HEK293 (cell line): ENCODE measurements around the gene STON2.

Source experiments
- GLI4 ChIP-seq: fragments of 450-650 bp; formaldehyde crosslinking; IDR thresholded peaks from 2 replicates; pipeline ENCODE4 v1.5.1; 2016; ENCODE audit warnings: missing biosample characterization, missing genetic modification characterization
- KLF8 ChIP-seq: fragments of 450-650 bp; formaldehyde crosslinking; IDR thresholded peaks from 2 replicates; pipeline ENCODE4 v1.5.1; 2016; ENCODE audit warnings: missing biosample characterization, missing genetic modification characterization
- OVOL3 ChIP-seq: fragments of 450-650 bp; formaldehyde crosslinking; IDR thresholded peaks from 2 replicates; pipeline ENCODE4 v1.5.1; 2016; ENCODE audit warnings: missing biosample characterization, missing genetic modification characterization
- RBAK ChIP-seq: fragments of 450-650 bp; formaldehyde crosslinking; IDR thresholded peaks from 2 replicates; pipeline ENCODE4 v1.5.1; 2016; ENCODE audit warnings: missing biosample characterization, missing genetic modification characterization
- SP7 ChIP-seq: fragments of 450-650 bp; formaldehyde crosslinking; IDR thresholded peaks from 2 replicates; pipeline ENCODE4 v1.5.1; 2016; ENCODE audit warnings: missing biosample characterization, missing genetic modification characterization
- WT1 ChIP-seq: fragments of 450-650 bp; formaldehyde crosslinking; IDR thresholded peaks from 2 replicates; pipeline ENCODE4 v1.5.1; 2016; ENCODE audit warnings: missing biosample characterization, missing genetic modification characterization
- YY2 ChIP-seq: fragments of 450-650 bp; formaldehyde crosslinking; IDR thresholded peaks from 2 replicates; pipeline ENCODE4 v1.5.1; 2016; ENCODE audit warnings: missing biosample characterization, missing genetic modification characterization
- ZBTB11 ChIP-seq: fragments of 450-650 bp; formaldehyde crosslinking; conservative IDR thresholded peaks from 2 replicates; pipeline ENCODE4 v1.5.1; 2016; ENCODE audit warnings: low read depth, missing biosample characterization, missing genetic modification characterization
- ZNF341 ChIP-seq: fragments of 450-650 bp; formaldehyde crosslinking; IDR thresholded peaks from 2 replicates; pipeline ENCODE4; 2016; ENCODE audit warnings: low read depth, missing biosample characterization, missing genetic modification characterization
- ZNF366 ChIP-seq: fragments of 450-650 bp; formaldehyde crosslinking; conservative IDR thresholded peaks from 2 replicates; pipeline ENCODE4 v1.5.1; 2016; ENCODE audit warnings: missing biosample characterization, missing genetic modification characterization
- ZNF555 ChIP-seq: fragments of 450-650 bp; formaldehyde crosslinking; conservative IDR thresholded peaks from 2 replicates; pipeline ENCODE4 v1.5.1; 2017; ENCODE audit warnings: missing biosample characterization, mild to moderate bottlenecking, missing genetic modification characterization, inconsistent platforms
- ZNF561 ChIP-seq: fragments of 450-650 bp; IDR thresholded peaks from 2 replicates; pipeline ENCODE4 v1.5.1; 2018; ENCODE audit warnings: missing biosample characterization, missing genetic modification characterization, borderline replicate concordance
- ZNF660 ChIP-seq: fragments of 450-650 bp; IDR thresholded peaks from 2 replicates; pipeline ENCODE4 v1.5.1; 2018; ENCODE audit warnings: missing biosample characterization, mild to moderate bottlenecking, missing genetic modification characterization
- ZNF76 ChIP-seq: fragments of 450-650 bp; formaldehyde crosslinking; IDR thresholded peaks from 2 replicates; pipeline ENCODE4; 2016; ENCODE audit warnings: low read depth, missing biosample characterization, missing genetic modification characterization, borderline replicate concordance
- ZNF785 ChIP-seq: fragments of 450-650 bp; formaldehyde crosslinking; IDR thresholded peaks from 2 replicates; pipeline ENCODE4 v1.5.1; 2016; ENCODE audit warnings: missing biosample characterization, missing genetic modification characterization
- ZNF843 ChIP-seq: fragments of 450-650 bp; formaldehyde crosslinking; IDR thresholded peaks from 2 replicates; pipeline ENCODE4 v1.5.1; 2016; ENCODE audit warnings: missing biosample characterization, missing genetic modification characterization
- TF ChIP-seq, protein P1 (sequence below): fragments of 450-650 bp; formaldehyde crosslinking; conservative IDR thresholded peaks from 2 replicates; pipeline ENCODE4 v1.5.1; 2016; ENCODE audit warnings: low read depth, missing biosample characterization, missing genetic modification characterization
- TF ChIP-seq, protein P2 (sequence below): fragments of 450-650 bp; formaldehyde crosslinking; IDR thresholded peaks from 2 replicates; pipeline ENCODE4 v1.5.1; 2016; ENCODE audit warnings: missing biosample characterization, missing genetic modification characterization

STON2 gene

GRCh38 chr14:81220830-81221578 lies 179.1 kb downstream of the STON2 start, which contains the start of gene GTF2A1 (continued):
- TF ChIP-seq ZNF561 (peak; percentile 41; the same call in 1 of the 2 replicates), OVOL3 (tag by site-specific recombination) (0 out of 2 replicates have a peak, but pooled peaks have one; percentile 50), GLI4 (tag by site-specific recombination) (0 out of 2 replicates have a peak, but pooled peaks have one; percentile 14), YY2 (tag by site-specific recombination) (peak; percentile 74; the same call in 1 of the 2 replicates), ZNF341 (tag by site-specific recombination) (peak; percentile 43; the same call in 1 of the 2 replicates), SP7 (tag by site-specific recombination) (peak; percentile 84), WT1 (tag by site-specific recombination) (0 out of 2 replicates have a peak, but pooled peaks have one; percentile 21), RBAK (tag by site-specific recombination) (0 out of 2 replicates have a peak, but pooled peaks have one; percentile 62), KLF8 (tag by site-specific recombination) (peak; percentile 74), ZNF555 (tag by site-specific recombination) (no peak), ZNF660 (peak; percentile 15; the same call in 1 of the 2 replicates), ZNF785 (tag by site-specific recombination) (0 out of 2 replicates have a peak, but pooled peaks have one; percentile 46), ZNF366 (tag by site-specific recombination) (peak; percentile 68), ZNF76 (tag by site-specific recombination) (peak; percentile 84), ZNF843 (peak; percentile 32; the same call in 1 of the 2 replicates), ZBTB11 (tag by site-specific recombination) (peak; percentile 63)
- TF ChIP-seq, protein P1, sequence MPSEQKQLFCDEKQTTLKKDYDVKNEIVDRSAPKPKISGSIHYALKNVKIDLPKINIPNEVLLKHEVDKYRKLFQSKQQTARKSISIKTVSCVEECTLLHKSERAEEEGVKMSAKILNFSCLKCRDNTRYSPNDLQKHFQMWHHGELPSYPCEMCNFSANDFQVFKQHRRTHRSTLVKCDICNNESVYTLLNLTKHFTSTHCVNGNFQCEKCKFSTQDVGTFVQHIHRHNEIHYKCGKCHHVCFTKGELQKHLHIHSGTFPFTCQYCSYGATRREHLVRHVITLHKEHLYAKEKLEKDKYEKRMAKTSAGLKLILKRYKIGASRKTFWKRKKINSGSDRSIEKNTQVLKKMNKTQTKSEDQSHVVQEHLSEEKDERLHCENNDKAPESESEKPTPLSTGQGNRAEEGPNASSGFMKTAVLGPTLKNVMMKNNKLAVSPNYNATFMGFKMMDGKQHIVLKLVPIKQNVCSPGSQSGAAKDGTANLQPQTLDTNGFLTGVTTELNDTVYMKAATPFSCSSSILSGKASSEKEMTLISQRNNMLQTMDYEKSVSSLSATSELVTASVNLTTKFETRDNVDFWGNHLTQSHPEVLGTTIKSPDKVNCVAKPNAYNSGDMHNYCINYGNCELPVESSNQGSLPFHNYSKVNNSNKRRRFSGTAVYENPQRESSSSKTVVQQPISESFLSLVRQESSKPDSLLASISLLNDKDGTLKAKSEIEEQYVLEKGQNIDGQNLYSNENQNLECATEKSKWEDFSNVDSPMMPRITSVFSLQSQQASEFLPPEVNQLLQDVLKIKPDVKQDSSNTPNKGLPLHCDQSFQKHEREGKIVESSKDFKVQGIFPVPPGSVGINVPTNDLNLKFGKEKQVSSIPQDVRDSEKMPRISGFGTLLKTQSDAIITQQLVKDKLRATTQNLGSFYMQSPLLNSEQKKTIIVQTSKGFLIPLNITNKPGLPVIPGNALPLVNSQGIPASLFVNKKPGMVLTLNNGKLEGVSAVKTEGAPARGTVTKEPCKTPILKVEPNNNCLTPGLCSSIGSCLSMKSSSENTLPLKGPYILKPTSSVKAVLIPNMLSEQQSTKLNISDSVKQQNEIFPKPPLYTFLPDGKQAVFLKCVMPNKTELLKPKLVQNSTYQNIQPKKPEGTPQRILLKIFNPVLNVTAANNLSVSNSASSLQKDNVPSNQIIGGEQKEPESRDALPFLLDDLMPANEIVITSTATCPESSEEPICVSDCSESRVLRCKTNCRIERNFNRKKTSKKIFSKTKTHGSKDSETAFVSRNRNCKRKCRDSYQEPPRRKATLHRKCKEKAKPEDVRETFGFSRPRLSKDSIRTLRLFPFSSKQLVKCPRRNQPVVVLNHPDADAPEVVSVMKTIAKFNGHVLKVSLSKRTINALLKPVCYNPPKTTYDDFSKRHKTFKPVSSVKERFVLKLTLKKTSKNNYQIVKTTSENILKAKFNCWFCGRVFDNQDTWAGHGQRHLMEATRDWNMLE (tag by site-specific recombination), result peak; percentile 56
- TF ChIP-seq, protein P2, sequence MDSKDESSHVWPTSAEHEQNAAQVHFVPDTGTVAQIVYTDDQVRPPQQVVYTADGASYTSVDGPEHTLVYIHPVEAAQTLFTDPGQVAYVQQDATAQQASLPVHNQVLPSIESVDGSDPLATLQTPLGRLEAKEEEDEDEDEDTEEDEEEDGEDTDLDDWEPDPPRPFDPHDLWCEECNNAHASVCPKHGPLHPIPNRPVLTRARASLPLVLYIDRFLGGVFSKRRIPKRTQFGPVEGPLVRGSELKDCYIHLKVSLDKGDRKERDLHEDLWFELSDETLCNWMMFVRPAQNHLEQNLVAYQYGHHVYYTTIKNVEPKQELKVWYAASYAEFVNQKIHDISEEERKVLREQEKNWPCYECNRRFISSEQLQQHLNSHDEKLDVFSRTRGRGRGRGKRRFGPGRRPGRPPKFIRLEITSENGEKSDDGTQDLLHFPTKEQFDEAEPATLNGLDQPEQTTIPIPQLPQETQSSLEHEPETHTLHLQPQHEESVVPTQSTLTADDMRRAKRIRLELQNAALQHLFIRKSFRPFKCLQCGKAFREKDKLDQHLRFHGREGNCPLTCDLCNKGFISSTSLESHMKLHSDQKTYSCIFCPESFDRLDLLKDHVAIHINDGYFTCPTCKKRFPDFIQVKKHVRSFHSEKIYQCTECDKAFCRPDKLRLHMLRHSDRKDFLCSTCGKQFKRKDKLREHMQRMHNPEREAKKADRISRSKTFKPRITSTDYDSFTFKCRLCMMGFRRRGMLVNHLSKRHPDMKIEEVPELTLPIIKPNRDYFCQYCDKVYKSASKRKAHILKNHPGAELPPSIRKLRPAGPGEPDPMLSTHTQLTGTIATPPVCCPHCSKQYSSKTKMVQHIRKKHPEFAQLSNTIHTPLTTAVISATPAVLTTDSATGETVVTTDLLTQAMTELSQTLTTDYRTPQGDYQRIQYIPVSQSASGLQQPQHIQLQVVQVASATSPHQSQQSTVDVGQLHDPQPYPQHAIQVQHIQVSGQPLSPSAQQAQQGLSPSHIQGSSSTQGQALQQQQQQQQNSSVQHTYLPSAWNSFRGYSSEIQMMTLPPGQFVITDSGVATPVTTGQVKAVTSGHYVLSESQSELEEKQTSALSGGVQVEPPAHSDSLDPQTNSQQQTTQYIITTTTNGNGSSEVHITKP (tag by site-specific recombination), result peak; percentile 26; the same call in 1 of the 2 replicates
